Glomerular endothelial cell (primary cell): ENCODE results near the gene HERC3. TPM values are rescaled to one million over a fixed set of nuclear protein-coding genes. Genes with fewer than 3 reads are reported as not detected.

Experiments used
- DNase-seq: peaks from one replicate; pipeline ENCODE4 v3.0.0-alpha.2; 2011; ENCODE audit warnings: low read depth, low spot score; ENCODE audit errors: extremely low read depth
- total RNA-seq: library from RNA; depleted of rRNA; stranded (reverse); fragments of >200 nt; gene quantifications from 2 replicates; pipeline ENCODE4 v1.2.3, GENCODE V29; 2015

HERC3 gene
- total RNA-seq: 9.1 and 10.5 TPM in 2 replicates

GRCh38 chr4:88591787-88592599, at the start of gene HERC3:
HERC3 (plus strand) TSS chr4:88592480; CDS start chr4:88605824, 13,344 bp downstream.
- DNase-seq: no peak

GRCh38 chr4:88549815-88550214, 42.5 kb upstream of the HERC3 start:
- no peak for DNase-seq

GRCh38 chr4:88567591-88567990, 24.7 kb upstream of the HERC3 start:
- no peak for DNase-seq

- DNase-seq: no peak
Measured at GRCh38 chr4:88570001-88570400, 22.3 kb upstream of the HERC3 start.

GRCh38 chr4:88573276-88573980, 18.9 kb upstream of the HERC3 start:
- no peak for DNase-seq

- no peak for DNase-seq
Measured at GRCh38 chr4:88573995-88574394, 18.3 kb upstream of the HERC3 start.

- no peak for DNase-seq
Measured at GRCh38 chr4:88575186-88575585, 17.1 kb upstream of the HERC3 start.

GRCh38 chr4:88582493-88582892, 9.8 kb upstream of the HERC3 start:
- no peak for DNase-seq

- no peak for DNase-seq
Measured at GRCh38 chr4:88583631-88584470, 8.4 kb upstream of the HERC3 start.

- DNase-seq: no peak
Measured at GRCh38 chr4:88584471-88584900, 7.8 kb upstream of the HERC3 start.

GRCh38 chr4:88585917-88586316, 6.4 kb upstream of the HERC3 start:
- no peak for DNase-seq

GRCh38 chr4:88587306-88587705, 5.0 kb upstream of the HERC3 start:
- DNase-seq: no peak

GRCh38 chr4:88592600-88593448, 544 bp downstream of the HERC3 start:
- DNase-seq: no peak

- no peak for DNase-seq
Measured at GRCh38 chr4:88597970-88598660, 5.8 kb downstream of the HERC3 start.

- no peak for DNase-seq
Measured at GRCh38 chr4:88599298-88599697, 7.0 kb downstream of the HERC3 start.

GRCh38 chr4:88599714-88600113, 7.4 kb downstream of the HERC3 start:
- no peak for DNase-seq

GRCh38 chr4:88600176-88600838, 8.0 kb downstream of the HERC3 start:
- DNase-seq: no peak

GRCh38 chr4:88604978-88605678, 12.8 kb downstream of the HERC3 start:
- no peak for DNase-seq

GRCh38 chr4:88605736-88606135, 13.5 kb downstream of the HERC3 start:
- no peak for DNase-seq
